Upper lobe of left lung (tissue), 4 donors: ENCODE results near the gene SND1.

Experiments
- CTCF ChIP-seq, 6 experiments: fragments of 450-650 bp in 4 of 6; fragments of 200-600 bp in 2 of 6; sonication (generic) in 2 of 6; IDR thresholded peaks; one replicate each; pipeline ENCODE4 v1.5.1; 2016 to 2019; ENCODE audit warnings: antibody characterized with exemption in 6 of 6
- POLR2A ChIP-seq, 4 donors: fragments of 450-650 bp; IDR thresholded peaks; one replicate each; pipeline ENCODE4 v1.5.1; 2016 to 2017; ENCODE audit warnings: antibody characterized with exemption in 4 of 4, mild to moderate bottlenecking in 2 of 4
- POLR2AphosphoS5 ChIP-seq, 2 donors: sonication (generic); formaldehyde crosslinking; IDR thresholded peaks; one replicate each; pipeline ENCODE4 v1.5.1; 2017; ENCODE audit warnings: antibody characterized with exemption in 2 of 2

- TF ChIP-seq CTCF (IDR thresholded peaks at IDR 0.05) (no peak), POLR2A (IDR thresholded peaks at IDR 0.05) (no peak), POLR2AphosphoS5 (IDR thresholded peaks at IDR 0.05) (no peak)
These were observed 38.8 kb downstream of the SND1 start for GRCh38 chr7:127690806-127691205.
